ENCODE data around the gene LRRK1. TPM values are rescaled to one million over a fixed set of nuclear protein-coding genes. Genes with fewer than 3 reads are reported as not detected.

The LRRK1 gene
- total and polyA plus RNA-seq, 2 of the 4 experiments (the other 2 are of a cell fraction): 3.0 to 5.8 TPM

DNA sequence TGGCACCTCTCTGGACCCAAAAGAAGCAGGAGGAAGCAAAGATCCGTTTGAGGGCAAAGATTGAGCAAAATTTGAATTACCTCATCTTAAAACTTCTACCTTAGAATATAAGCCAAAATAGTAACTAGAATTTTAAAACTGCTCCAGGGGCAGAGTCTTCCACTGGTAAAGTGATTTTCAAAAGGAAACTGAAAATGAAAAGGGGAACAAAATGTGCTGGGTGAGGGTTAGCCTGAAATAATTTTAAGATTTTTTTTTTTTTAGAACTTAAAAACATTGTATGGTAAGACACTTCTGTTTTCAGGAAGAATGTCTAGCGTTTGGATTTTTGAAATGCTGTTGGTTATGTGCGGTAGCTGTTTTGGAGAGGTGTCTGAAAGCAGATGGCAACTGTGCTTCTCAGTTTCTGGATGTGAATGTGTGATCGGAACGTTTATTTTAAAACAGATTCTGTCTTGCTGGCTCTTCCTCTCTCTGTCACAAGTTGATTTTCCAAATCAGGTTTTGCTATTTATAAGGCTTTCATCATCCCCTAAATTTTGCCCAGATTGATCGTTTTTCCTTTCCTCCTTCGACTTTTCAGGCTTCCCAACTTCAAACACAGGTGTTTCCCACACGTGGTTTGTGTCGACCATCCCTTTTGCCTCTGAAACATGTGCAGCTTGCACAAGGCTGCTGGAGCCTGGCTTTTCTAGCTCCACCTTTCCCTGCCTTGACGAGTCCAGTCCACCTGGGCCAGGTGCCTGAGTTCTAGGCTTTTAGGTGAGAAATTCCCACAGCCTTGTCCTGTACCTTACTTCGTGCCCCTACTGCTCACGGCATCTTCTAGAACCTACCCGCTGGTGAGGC lies 3.3 kb downstream of the LRRK1 start:
- H3K27ac ChIP-seq (ENCODE audit: insufficient read depth, low read length): no peak overlapping the region
- no peak for ATAC-seq (ENCODE audit: low read depth)
- H3K23ac ChIP-seq (ENCODE audit: low read depth, low read length): no peak overlapping the region
- H3K79me1 ChIP-seq (ENCODE audit: low read depth in 1 of 2, low read length in 2 of 2): peaks cover 16 to 24% of the 10 kb centered on the region in 2 experiments
- no peaks in the 10 kb centered on the region for H4K20me1 ChIP-seq (ENCODE audit: insufficient read depth, low read length)
- no peak overlapping the region for H2BK120ac ChIP-seq (ENCODE audit: low read depth, low read length)
- H3K14ac ChIP-seq (replicated peaks; ENCODE audit: low read depth, low read length): no peak overlapping the region
- TF ChIP-seq, protein P1, sequence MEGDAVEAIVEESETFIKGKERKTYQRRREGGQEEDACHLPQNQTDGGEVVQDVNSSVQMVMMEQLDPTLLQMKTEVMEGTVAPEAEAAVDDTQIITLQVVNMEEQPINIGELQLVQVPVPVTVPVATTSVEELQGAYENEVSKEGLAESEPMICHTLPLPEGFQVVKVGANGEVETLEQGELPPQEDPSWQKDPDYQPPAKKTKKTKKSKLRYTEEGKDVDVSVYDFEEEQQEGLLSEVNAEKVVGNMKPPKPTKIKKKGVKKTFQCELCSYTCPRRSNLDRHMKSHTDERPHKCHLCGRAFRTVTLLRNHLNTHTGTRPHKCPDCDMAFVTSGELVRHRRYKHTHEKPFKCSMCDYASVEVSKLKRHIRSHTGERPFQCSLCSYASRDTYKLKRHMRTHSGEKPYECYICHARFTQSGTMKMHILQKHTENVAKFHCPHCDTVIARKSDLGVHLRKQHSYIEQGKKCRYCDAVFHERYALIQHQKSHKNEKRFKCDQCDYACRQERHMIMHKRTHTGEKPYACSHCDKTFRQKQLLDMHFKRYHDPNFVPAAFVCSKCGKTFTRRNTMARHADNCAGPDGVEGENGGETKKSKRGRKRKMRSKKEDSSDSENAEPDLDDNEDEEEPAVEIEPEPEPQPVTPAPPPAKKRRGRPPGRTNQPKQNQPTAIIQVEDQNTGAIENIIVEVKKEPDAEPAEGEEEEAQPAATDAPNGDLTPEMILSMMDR (conservative IDR thresholded peaks at IDR 0.05; ENCODE audit: low read depth, low read length): no peak
- TF ChIP-seq POLR2A (IDR thresholded peaks at IDR 0.05; ENCODE audit: low read depth, low read length): no peak
- no peak for TF ChIP-seq RCOR1 (IDR thresholded peaks at IDR 0.05; ENCODE audit: insufficient replicate concordance, low read length)
- TF ChIP-seq FOS (IDR thresholded peaks at IDR 0.05; ENCODE audit: low read depth, low read length): no peak
- no peak for TF ChIP-seq CHD1 (IDR thresholded peaks at IDR 0.05; ENCODE audit: low read depth, low read length)
- POLR2A ChIA-PET (ENCODE audit: unreplicated experiment): no interaction called here
- H3K56ac ChIP-seq (ENCODE audit: extremely low read depth, insufficient read depth, low read length): no peak overlapping the region
- CTCF ChIA-PET: interaction anchor here (1.2 kb wide), 1 partner anchor 36 kb away, joined by 3 read pairs; no protein-coding TSS in a partner anchor
- H3K9ac ChIP-seq (ENCODE audit: low read depth, low read length): no peak overlapping the region
- no peak overlapping the region for H3K4me3 ChIP-seq (ENCODE audit: insufficient read depth, low read depth, low read length)
- no peak overlapping the region for H2AK5ac ChIP-seq (ENCODE audit: low read depth, low read length)
- WGBS, 2 experiments (ENCODE audit: extremely low coverage in 2 of 2, insufficient read length in 1 of 2): 64% methylated on average over 4 of the region's 13 CpGs; no CpG with 5 or more reads in 1 of the 2 experiments
- in situ Hi-C loops (cut with MboI; ENCODE audit: low sequenced_read_pairs) (loop anchor here (25.0 kb wide), 1 partner anchor 340 kb away; the partner anchor contains the start of gene CHSY1), dilution Hi-C loops (cut with HindIII; ENCODE audit: low sequenced_read_pairs, unreplicated experiment) (no loop called here), intact Hi-C loops (cut with micrococcal nuclease) (no loop called here)
- no peak overlapping the region for H2AK9ac ChIP-seq (replicated peaks; ENCODE audit: low read depth, low read length, poor library complexity)
- no peak overlapping the region for H4K5ac ChIP-seq (ENCODE audit: low read depth, low read length)
- DNase-seq: no peak
- H3K4me1 ChIP-seq (ENCODE audit: control insufficient read depth, insufficient read depth, low read length): no peaks in the 10 kb centered on the region; the same call in 1 of the 2 replicates
- no peaks in the 10 kb centered on the region for H3K9me1 ChIP-seq (ENCODE audit: insufficient read depth, low read length)
- H2AFZ ChIP-seq (replicated peaks; ENCODE audit: low read length, poor library complexity): no peak overlapping the region
- H3K18ac ChIP-seq (ENCODE audit: low read depth, low read length): no peak overlapping the region
- no peak overlapping the region for H4K8ac ChIP-seq (ENCODE audit: low read depth in 2 of 2, low read length in 2 of 2)
- no peak overlapping the region for H2BK20ac ChIP-seq (ENCODE audit: low read depth, low read length)
- H2BK5ac ChIP-seq (ENCODE audit: low read depth, low read length, poor library complexity, severe bottlenecking): no peak overlapping the region
- H3K36me3 ChIP-seq (ENCODE audit: control insufficient read depth, insufficient read depth, low read length): peaks cover 10% of the 10 kb centered on the region
- H2BK15ac ChIP-seq (ENCODE audit: low read depth, low read length): no peak overlapping the region
- no peaks in the 10 kb centered on the region for H3K9me3 ChIP-seq (ENCODE audit: control insufficient read depth, insufficient read depth, low read length)
- H3K4ac ChIP-seq (ENCODE audit: low read depth, low read length): no peak overlapping the region
- no peak overlapping the region for H4K91ac ChIP-seq (ENCODE audit: insufficient read depth, low read depth, low read length)
- H3K27me3 ChIP-seq (ENCODE audit: control insufficient read depth, insufficient read depth, low read length): no peaks in the 10 kb centered on the region
- no TSS peak for BruUV-seq (replicated peaks)
- no peak overlapping the region for H3K4me2 ChIP-seq (ENCODE audit: low read depth, low read length)
